ENCODE measurements around the gene HDAC4. TPM values are rescaled to one million over a fixed set of nuclear protein-coding genes. Genes with fewer than 3 reads are reported as not detected.

HDAC4 gene
- total RNA-seq, 2 experiments from 2014 or later: 32.0 to 35.6 TPM

DNA sequence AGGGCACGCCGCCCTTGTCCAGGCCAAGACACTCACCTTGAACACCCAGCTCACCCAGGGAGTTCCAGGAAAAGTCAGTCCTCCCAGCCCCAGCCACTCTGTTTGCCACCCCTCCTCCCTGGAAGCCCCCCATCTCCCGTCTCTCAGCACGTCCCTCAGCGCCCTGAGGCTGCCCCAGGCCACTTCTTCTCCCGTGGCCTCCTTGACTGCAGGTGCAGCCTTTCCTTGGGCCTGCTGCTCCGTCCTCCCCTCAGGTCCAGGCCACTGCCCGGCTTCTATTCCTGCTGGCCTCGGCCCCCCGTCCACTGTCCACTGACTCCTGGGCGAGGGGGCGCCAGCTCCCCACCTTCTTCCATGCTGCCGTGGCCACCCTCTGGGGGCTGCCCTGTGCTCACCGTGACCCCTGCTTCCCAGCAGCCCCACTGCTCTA, 239.1 kb downstream of the HDAC4 start:
- H3K36me3 Mint-ChIP-seq (ENCODE audit: low read depth): peaks cover 28% of the 10 kb centered on the region

DNA sequence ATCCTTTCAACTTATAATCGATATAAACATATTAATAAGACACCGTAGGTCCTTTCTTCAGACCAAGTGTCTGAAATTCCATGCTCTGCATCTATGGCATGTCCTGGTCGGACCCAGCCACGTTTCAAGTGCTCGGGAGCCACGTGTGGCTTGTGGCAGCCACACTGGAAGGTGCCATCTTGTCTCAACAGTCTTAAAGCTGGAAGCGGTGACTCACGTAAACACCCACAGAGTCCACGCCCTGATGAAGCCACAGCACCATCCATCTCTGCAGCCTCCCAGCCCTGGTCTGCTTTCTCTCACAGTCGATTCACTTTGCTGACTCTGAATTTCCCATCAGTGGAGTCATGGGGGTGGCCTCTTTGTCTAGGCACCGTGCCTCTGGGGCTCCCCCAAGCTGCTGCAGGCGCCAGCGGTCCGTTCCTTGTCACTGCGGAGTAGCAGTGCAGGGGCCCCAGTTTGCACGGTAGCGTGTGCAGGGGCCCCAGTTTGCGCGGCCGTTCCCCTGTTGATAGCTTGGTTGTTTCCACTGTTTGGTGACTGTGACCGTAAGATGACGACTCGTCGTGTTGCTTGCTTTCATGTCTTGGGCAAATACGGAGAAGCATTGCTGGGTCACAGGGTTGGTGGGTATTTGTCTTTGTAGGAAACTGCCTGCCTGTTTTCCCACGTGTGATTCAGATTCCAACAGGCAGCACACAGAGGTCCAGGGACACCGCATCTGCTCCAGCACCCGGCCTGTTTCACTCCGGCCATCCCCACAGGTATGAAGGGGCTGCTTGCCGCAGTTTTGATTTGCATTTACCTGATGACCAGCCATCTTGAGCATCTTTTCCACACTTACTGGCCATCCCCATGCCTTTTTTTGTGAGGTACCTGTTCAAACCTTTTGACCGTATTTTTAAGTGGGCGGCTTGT, 240.3 kb downstream of the HDAC4 start:
- H3K27ac Mint-ChIP-seq: no peak overlapping the region
- CTCF ChIA-PET: no interaction called here
- DNase-seq: no peak
- H3K4me3 Mint-ChIP-seq: no peak overlapping the region
- intact Hi-C loops (cut with micrococcal nuclease): loop anchor here (5.0 kb wide), 2 partner anchors 52 to 97 kb away; no protein-coding TSS in a partner anchor
- no peaks in the 10 kb centered on the region for H3K27me3 Mint-ChIP-seq (ENCODE audit: low read depth)
- no peaks in the 10 kb centered on the region for H3K9me3 Mint-ChIP-seq
- peaks cover 16% of the 10 kb centered on the region for H3K4me1 Mint-ChIP-seq (ENCODE audit: low read depth)
- peaks cover 36% of the 10 kb centered on the region for H3K36me3 Mint-ChIP-seq (ENCODE audit: low read depth)

More for the DNA sequence above, 239.1 kb downstream of the HDAC4 start:
- Mint-ChIP-seq H3K4me3 (no peak overlapping the region), H3K27me3 (ENCODE audit: low read depth) (no peaks in the 10 kb centered on the region), H3K4me1 (ENCODE audit: low read depth) (peaks cover 16% of the 10 kb centered on the region), H3K27ac (no peak overlapping the region), H3K9me3 (no peaks in the 10 kb centered on the region)
- intact Hi-C loops (cut with micrococcal nuclease): loop anchor here (5.0 kb wide), 2 partner anchors 51 to 96 kb away; no protein-coding TSS in a partner anchor
- CTCF ChIA-PET: no interaction called here
- DNase-seq: no peak

DNA sequence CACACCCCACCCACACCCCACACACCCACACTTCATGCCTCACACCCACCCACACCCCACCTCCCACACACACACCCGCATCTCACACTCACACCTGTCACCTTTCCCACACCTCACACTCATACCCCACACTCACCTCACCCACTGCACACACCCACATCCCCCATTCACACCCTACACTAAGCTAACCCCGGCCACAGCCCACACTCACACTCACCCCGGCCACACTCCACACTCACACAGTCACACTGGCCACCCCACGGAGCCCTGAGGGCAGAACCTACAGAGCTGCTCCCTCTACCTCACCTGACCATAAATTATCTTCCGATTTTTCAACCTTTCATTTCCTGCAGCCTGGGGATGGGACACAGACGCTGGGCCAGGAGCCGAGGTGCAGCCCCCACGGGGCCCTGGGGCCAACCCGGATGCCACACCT, 241.3 kb downstream of the HDAC4 start:
- Mint-ChIP-seq H3K4me1 (ENCODE audit: low read depth) (peaks cover 9% of the 10 kb centered on the region), H3K36me3 (ENCODE audit: low read depth) (peaks cover 42% of the 10 kb centered on the region), H3K9me3 (no peaks in the 10 kb centered on the region)

DNA sequence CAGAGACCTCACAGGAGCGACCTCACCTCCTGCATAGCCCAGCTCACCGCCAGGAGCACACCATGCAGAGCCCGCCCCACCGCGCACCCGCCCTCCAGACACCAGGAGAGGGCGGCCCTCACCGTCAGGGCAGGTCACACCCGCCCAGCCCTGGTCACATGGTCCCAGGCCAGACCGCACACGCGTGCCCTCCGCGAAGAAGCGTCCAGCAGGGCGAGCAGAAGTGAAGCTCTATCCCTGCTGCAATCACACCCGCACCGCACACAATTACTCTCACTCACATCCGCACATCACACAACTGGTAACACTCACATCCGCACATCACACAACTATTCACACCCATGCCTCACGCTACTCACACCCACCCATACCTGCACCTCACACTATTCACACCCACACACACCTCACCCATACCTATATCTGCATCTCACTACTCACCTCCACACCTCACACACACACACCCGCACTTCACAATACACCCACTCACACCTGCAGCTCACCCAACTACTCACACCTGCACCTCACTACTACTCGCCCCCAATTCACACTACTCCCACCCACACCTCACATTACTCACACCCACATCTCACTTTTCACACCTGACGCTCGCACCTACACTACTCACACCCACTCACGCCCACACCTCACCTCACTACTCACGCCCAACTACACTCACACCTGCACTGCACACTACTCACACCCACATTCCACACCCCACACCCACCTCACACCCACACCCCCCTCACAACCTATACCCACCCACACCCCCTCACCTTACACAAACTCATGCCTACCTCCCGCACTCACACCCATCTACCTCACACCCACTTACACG, 242.0 kb downstream of the HDAC4 start:
- intact Hi-C loops (cut with micrococcal nuclease): no loop called here
- no peaks in the 10 kb centered on the region for H3K27me3 Mint-ChIP-seq (ENCODE audit: low read depth)
- no peaks in the 10 kb centered on the region for H3K9me3 Mint-ChIP-seq
- H3K4me1 Mint-ChIP-seq (ENCODE audit: low read depth): peaks cover 5% of the 10 kb centered on the region
- no peak for DNase-seq
- peaks cover 48% of the 10 kb centered on the region for H3K36me3 Mint-ChIP-seq (ENCODE audit: low read depth)
- H3K27ac Mint-ChIP-seq: no peak overlapping the region
- H3K4me3 Mint-ChIP-seq: no peak overlapping the region
- CTCF ChIA-PET: no interaction called here

More for the DNA sequence above, 241.3 kb downstream of the HDAC4 start:
- intact Hi-C loops (cut with micrococcal nuclease): no loop called here
- Mint-ChIP-seq H3K27me3 (ENCODE audit: low read depth) (no peaks in the 10 kb centered on the region), H3K4me3 (no peak overlapping the region), H3K27ac (no peak overlapping the region)
- DNase-seq: no peak
- CTCF ChIA-PET: no interaction called here

DNA sequence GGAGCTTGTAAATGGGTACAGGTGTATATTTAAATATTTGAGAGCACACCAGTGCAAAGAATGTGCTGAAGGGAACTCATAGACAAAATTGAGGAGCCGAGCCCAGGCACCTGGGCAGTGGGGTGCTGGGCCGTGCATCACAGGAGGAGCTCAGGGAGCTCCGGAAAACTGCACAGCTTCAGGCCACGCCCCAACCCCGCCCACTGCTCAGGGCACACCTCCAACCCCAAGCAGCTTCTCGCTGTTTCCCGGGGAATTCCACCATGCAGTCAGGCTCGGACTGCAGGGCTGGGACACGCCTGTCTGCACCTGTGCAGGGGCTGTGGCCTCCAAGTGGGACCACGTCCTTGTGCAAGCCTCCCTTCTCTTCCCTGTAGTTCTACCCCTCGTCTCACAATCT, 243.0 kb downstream of the HDAC4 start:
- H3K27me3 Mint-ChIP-seq (ENCODE audit: low read depth): no peaks in the 10 kb centered on the region
- intact Hi-C loops (cut with micrococcal nuclease): no loop called here
- no peak for DNase-seq
- H3K9me3 Mint-ChIP-seq: no peaks in the 10 kb centered on the region
- CTCF ChIA-PET: no interaction called here
- no peak overlapping the region for H3K27ac Mint-ChIP-seq
- no peaks in the 10 kb centered on the region for H3K4me1 Mint-ChIP-seq (ENCODE audit: low read depth)
- H3K4me3 Mint-ChIP-seq: no peak overlapping the region
- peaks cover 53% of the 10 kb centered on the region for H3K36me3 Mint-ChIP-seq (ENCODE audit: low read depth)

DNA sequence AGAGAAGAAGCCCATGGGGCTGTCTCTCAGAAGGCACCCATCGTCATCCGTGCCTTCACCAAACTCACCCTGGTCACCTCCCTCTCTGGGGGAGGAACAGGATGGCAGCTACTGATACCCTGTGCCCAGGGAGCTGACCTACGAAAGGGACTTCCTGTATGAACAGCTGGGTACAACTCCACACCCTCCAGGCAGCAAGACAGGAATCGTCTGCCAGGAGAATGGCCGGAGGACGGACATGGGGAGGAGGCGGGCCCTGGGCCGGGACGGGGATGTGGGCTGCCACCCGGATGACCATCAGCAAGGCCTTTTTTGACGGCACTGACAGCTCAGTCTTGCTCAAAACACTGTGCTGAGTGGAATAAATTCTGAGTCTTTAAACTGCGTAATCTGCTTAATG, 243.6 kb downstream of the HDAC4 start:
- no peaks in the 10 kb centered on the region for H3K9me3 Mint-ChIP-seq
- no peak overlapping the region for H3K27ac Mint-ChIP-seq
- H3K4me1 Mint-ChIP-seq (ENCODE audit: low read depth): no peaks in the 10 kb centered on the region
- no peaks in the 10 kb centered on the region for H3K27me3 Mint-ChIP-seq (ENCODE audit: low read depth)
- no peak for DNase-seq
- peaks cover 56% of the 10 kb centered on the region for H3K36me3 Mint-ChIP-seq (ENCODE audit: low read depth)
- intact Hi-C loops (cut with micrococcal nuclease): no loop called here
- H3K4me3 Mint-ChIP-seq: no peak overlapping the region
- CTCF ChIA-PET: no interaction called here

DNA sequence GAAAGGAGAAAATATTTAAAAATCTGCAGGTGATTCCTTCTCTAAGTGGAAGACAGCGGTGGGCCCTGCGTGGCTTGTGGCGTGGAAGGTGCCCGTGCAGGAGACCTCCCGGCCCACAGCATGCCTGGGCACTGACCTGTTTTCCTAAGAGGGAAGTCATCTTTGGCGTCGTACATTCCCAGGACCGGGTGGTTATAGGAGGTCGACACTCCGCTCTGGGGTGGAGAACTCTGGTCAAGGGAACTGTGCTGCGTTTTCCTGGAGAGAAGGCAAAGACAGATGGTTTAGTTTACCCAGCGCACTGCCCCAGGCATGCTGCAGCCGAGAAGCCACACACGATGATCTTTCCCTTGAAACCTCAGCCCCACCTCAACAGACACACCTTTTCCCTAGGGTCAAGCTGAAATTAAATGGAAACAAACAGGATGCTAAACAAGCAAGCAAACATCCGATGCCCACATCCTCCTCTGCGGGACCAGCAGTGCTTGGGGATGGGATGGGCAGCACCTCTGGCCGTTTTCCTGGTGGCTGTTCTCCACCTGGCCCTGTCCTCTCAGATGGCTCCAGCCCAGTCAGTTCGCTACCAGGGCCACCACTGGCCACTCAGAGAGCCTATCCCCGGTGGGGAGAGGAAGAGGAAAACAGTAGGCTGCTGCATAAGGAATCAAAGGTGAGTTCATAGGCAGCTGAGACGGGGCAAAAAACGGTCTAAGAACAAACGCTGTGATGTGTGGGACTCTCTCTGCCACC, 244.1 kb downstream of the HDAC4 start:
- peaks cover 3% of the 10 kb centered on the region for H3K4me1 Mint-ChIP-seq (ENCODE audit: low read depth)
- no peaks in the 10 kb centered on the region for H3K9me3 Mint-ChIP-seq
- CTCF ChIA-PET: no interaction called here
- no peak overlapping the region for H3K4me3 Mint-ChIP-seq
- no peak for DNase-seq
- peaks cover 62% of the 10 kb centered on the region for H3K36me3 Mint-ChIP-seq (ENCODE audit: low read depth)
- H3K27ac Mint-ChIP-seq: no peak overlapping the region
- intact Hi-C loops (cut with micrococcal nuclease): no loop called here
- no peaks in the 10 kb centered on the region for H3K27me3 Mint-ChIP-seq (ENCODE audit: low read depth)

DNA sequence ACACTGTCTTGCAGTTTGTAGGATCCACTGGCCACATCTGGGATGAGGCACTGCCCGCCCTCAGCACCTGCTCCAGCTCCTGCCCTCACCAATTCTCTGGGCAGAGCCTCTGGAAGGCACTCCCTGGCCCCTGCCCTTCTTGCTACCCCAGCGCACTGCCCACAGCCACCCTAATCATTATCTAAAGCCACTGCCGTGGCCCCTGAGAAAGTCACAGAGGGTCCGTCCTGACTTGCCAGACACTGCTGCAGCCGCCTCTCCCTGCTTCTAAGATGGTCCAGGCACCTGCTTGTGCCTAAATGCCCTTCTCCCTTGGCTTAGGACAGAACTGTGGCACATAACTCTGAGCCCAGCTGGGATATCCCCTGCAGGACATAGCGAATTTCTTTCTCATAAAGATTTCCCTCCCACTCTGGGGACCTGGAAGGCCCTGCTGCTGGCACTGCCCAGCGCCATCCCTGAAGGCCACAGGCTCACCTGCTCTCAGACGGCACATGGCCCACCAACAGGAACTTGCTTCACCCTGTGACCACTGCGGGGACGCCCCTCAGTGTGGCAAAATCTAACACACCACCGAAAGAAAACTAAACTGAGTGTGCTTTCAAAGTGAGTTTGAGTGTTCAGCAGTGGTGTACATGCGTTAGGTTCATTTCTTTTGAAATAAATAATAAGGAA, 244.9 kb downstream of the HDAC4 start:
- CTCF ChIA-PET: no interaction called here
- DNase-seq: no peak
- no peaks in the 10 kb centered on the region for H3K27me3 Mint-ChIP-seq (ENCODE audit: low read depth)
- H3K4me3 Mint-ChIP-seq: no peak overlapping the region
- H3K4me1 Mint-ChIP-seq (ENCODE audit: low read depth): peaks cover 8% of the 10 kb centered on the region
- H3K27ac Mint-ChIP-seq: no peak overlapping the region
- H3K36me3 Mint-ChIP-seq (ENCODE audit: low read depth): peaks cover 61% of the 10 kb centered on the region
- intact Hi-C loops (cut with micrococcal nuclease): no loop called here
- no peaks in the 10 kb centered on the region for H3K9me3 Mint-ChIP-seq

DNA sequence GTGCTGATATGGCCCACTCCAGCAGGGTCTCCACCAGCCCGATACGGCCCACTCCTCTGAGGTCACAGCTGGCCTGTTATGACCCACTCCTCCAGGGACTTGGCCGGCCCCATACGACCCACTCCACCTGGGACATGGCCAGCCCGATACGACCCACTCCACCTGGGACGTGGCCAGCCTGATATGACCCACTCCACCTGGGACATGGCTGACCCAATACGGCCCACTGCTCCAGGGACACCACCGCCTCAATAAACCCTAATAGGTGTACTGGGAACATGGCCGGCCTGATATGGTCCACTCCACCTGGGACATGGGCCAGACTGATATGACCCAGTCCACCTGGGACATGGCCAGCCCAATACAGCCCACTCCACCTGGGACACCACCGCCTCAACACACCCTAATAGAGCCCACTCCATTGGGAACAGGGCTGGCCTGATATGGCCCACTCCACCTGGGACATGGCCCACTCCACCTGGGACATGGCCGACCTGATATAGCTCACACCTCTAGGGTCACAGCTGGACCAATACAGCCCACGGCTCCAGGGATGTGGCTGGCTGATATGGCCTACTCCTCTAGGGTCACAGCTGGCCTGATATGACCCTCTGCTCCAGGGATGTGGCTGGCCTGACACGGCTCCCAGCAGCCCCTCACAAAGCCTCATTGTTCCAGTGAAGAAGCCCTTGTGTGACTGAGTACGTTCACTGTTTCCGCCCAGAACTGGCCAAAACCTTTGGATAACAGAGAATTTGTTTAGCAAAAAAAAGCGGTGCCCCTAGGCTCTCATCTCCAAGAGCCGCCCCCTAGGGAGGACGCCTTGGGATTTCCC, 245.6 kb downstream of the HDAC4 start:
- Mint-ChIP-seq H3K27ac (no peak overlapping the region), H3K27me3 (ENCODE audit: low read depth) (no peaks in the 10 kb centered on the region), H3K4me3 (no peak overlapping the region), H3K9me3 (peaks cover 2% of the 10 kb centered on the region), H3K36me3 (ENCODE audit: low read depth) (peaks cover 58% of the 10 kb centered on the region), H3K4me1 (ENCODE audit: low read depth) (peaks cover 10% of the 10 kb centered on the region)
- intact Hi-C loops (cut with micrococcal nuclease): no loop called here
- CTCF ChIA-PET: no interaction called here
- DNase-seq: no peak

DNA sequence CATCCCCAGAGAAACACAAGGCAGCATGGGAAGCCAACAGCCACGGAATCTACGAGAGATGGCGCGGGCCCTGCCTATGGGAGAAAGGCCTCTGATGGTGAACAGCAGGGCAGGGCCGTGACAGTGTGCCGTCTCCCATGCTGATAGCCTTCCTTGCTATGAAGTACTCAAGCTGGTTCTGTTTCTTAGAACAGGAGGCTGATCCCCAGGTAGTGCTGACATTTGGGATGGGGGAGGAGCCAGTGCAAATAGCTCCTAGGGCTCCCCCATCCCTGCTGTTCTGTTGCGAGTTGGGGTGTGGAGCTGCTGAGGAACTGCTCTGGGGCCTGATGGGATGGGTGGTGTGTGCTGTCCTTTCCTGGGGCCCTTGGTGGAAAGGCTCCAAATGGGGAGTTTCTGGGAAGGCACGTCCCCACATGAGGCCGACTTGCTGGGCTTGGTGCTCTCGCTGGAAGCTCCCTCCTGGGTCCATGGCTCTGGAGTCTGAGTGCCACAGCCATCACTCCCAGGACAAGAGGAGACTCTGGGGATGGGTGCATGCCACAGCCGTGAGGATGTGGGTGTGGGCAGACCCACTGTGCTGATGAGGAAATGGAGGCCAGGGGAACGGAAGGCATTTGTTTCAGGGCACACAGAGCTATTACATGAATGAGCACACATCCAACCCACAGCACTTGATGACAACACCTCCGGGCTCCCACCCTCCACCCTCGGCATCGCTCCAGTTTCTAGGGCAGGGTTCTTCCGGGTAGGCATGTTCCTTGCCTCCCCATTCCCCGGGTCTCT, 246.8 kb downstream of the HDAC4 start:
- CTCF ChIA-PET: no interaction called here

More for the DNA sequence above, 246.8 kb downstream of the HDAC4 start:
- no peak overlapping the region for H3K4me3 Mint-ChIP-seq
- peaks cover 10% of the 10 kb centered on the region for H3K4me1 Mint-ChIP-seq (ENCODE audit: low read depth)
- H3K9me3 Mint-ChIP-seq: peaks cover 4% of the 10 kb centered on the region
- peaks cover 56% of the 10 kb centered on the region for H3K36me3 Mint-ChIP-seq (ENCODE audit: low read depth)
- H3K27me3 Mint-ChIP-seq (ENCODE audit: low read depth): no peaks in the 10 kb centered on the region
- DNase-seq: peak; percentile 2
- no peak overlapping the region for H3K27ac Mint-ChIP-seq
- intact Hi-C loops (cut with micrococcal nuclease): no loop called here
